Measurements from ENCODE around the gene SPRED1. TPM values are rescaled to one million over a fixed set of nuclear protein-coding genes. Genes with fewer than 3 reads are reported as not detected.

The SPRED1 gene
- polyA plus RNA-seq, 2 of the 4 experiments (the other 2 are of a cell fraction): 6.0 to 8.6 TPM

- ChIA-PET CTCF (no interaction called here), POLR2A (no interaction called here)
- H3K4me3 ChIP-seq: no peak overlapping the region
- no peaks in the 10 kb centered on the region for H3K4me1 ChIP-seq
- DNase-seq (ENCODE audit: low read depth in 1 of 2, low spot score in 1 of 2) (no peak), FAIRE-seq (no peak), ATAC-seq (no peak)
- no peak overlapping the region for H3K4me2 ChIP-seq
- TF ChIP-seq NFE2L2 (conservative IDR thresholded peaks at IDR 0.05; ENCODE audit: low read length): no peak
- no peak for TF ChIP-seq KDM5A (IDR thresholded peaks at IDR 0.05)
- TF ChIP-seq EP300 (IDR thresholded peaks at IDR 0.05): no peak
- no peak for TF ChIP-seq BHLHE40 (IDR thresholded peaks at IDR 0.05; ENCODE audit: low read depth, low read length)
- TF ChIP-seq EHF (CRISPR knock-in tag; IDR thresholded peaks at IDR 0.05): no peak
- no peak for TF ChIP-seq MAZ (IDR thresholded peaks at IDR 0.05; ENCODE audit: borderline replicate concordance, low read depth, low read length)
- TF ChIP-seq HOXB5 (CRISPR knock-in tag; IDR thresholded peaks at IDR 0.05): no peak
- TF ChIP-seq CBX8 (IDR thresholded peaks at IDR 0.05): no peak
- no peak for TF ChIP-seq POLR2A (IDR thresholded peaks at IDR 0.05; ENCODE audit: low read length)
- TF ChIP-seq SREBF2 (IDR thresholded peaks at IDR 0.05): no peak
- no peak for TF ChIP-seq FOXS1 (CRISPR knock-in tag; IDR thresholded peaks at IDR 0.05)
- TF ChIP-seq HOXA7 (CRISPR knock-in tag; IDR thresholded peaks at IDR 0.05): no peak
- no peak for TF ChIP-seq ZNF302 (CRISPR knock-in tag; IDR thresholded peaks at IDR 0.05)
- TF ChIP-seq CTCF (IDR thresholded peaks at IDR 0.05): no peak
- no peak for TF ChIP-seq TP53 (CRISPR knock-in tag; IDR thresholded peaks at IDR 0.05)
- 90% methylated on average over 4 of the region's 4 CpGs for WGBS (ENCODE audit: missing lambda C conversion rate)
- no peaks in the 10 kb centered on the region for H3K9me3 ChIP-seq
- H3K27ac ChIP-seq: no peak overlapping the region
Measured at GRCh38 chr15:38323895-38324294, 71.3 kb downstream of the SPRED1 start.

DNA sequence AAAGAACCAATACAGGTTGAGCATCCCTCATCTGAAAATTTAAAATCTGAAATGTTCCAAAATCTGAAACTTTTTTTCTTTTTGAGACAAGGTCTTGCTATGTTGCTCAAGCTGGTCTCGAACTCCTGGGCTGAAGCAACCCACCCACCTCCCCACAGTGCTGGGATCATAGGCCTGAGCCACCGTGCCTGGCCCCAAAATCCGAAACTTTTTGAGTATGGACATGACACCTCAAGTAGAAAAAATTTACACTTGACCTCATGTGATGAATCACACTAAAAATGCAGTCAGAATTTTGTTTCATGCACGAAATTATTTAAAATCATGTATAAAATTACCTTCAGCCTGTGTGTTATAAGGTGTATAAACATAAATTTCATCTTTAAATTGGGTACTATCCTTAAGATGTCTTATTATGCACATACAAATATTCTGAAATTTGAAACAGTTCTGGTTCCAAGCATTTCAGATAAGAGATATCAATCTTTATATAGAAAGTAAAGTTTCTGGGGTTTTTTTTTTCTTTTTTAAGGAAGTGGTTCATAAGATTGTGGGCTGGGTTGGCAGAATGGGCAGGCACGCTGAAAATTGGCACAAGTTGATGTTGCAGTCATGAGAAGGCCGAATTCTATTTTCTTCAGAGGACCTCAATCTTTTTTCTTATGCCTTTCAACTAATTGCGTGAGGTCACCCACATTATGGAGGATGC, 72.5 kb downstream of the SPRED1 start:
- H3K27ac ChIP-seq: no peak overlapping the region
- no peak for DNase-seq (ENCODE audit: low read depth in 1 of 2, low spot score in 1 of 2)
- H3K4me2 ChIP-seq: no peak overlapping the region
- 96% methylated on average over 7 of the region's 7 CpGs for WGBS (ENCODE audit: missing lambda C conversion rate)
- no peak for FAIRE-seq
- ATAC-seq: no peak
- POLR2A ChIA-PET: no interaction called here
- H3K9me3 ChIP-seq: no peaks in the 10 kb centered on the region
- H3K4me3 ChIP-seq: no peak overlapping the region
- TF ChIP-seq MYC (IDR thresholded peaks at IDR 0.05; ENCODE audit: borderline replicate concordance, low read length): no peak
- TF ChIP-seq, protein P1, sequence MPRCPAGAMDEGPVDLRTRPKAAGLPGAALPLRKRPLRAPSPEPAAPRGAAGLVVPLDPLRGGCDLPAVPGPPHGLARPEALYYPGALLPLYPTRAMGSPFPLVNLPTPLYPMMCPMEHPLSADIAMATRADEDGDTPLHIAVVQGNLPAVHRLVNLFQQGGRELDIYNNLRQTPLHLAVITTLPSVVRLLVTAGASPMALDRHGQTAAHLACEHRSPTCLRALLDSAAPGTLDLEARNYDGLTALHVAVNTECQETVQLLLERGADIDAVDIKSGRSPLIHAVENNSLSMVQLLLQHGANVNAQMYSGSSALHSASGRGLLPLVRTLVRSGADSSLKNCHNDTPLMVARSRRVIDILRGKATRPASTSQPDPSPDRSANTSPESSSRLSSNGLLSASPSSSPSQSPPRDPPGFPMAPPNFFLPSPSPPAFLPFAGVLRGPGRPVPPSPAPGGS (IDR thresholded peaks at IDR 0.05): no peak
- no peak for TF ChIP-seq BHLHE40 (IDR thresholded peaks at IDR 0.05; ENCODE audit: low read depth, low read length)
- no peak for TF ChIP-seq RCOR1 (IDR thresholded peaks at IDR 0.05; ENCODE audit: low read depth, low read length)
- TF ChIP-seq, protein P2, sequence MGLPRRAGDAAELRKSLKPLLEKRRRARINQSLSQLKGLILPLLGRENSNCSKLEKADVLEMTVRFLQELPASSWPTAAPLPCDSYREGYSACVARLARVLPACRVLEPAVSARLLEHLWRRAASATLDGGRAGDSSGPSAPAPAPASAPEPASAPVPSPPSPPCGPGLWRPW (IDR thresholded peaks at IDR 0.05): no peak
- no peak for TF ChIP-seq CHD4 (IDR thresholded peaks at IDR 0.05; ENCODE audit: borderline replicate concordance)
- TF ChIP-seq CTCF (IDR thresholded peaks at IDR 0.05): no peak
- TF ChIP-seq REST (IDR thresholded peaks at IDR 0.05): no peak
- no peak for TF ChIP-seq GATA3 (IDR thresholded peaks at IDR 0.05; ENCODE audit: borderline replicate concordance)
- TF ChIP-seq HDAC2 (IDR thresholded peaks at IDR 0.05): no peak
- no peak for TF ChIP-seq HOXB13 (CRISPR knock-in tag; IDR thresholded peaks at IDR 0.05; ENCODE audit: low read depth)
- no peak for TF ChIP-seq NFE2L2 (conservative IDR thresholded peaks at IDR 0.05; ENCODE audit: low read length)
- TF ChIP-seq ELK1 (IDR thresholded peaks at IDR 0.05; ENCODE audit: low read depth, low read length): no peak
- no peak for TF ChIP-seq EHMT2 (IDR thresholded peaks at IDR 0.05; ENCODE audit: low read depth)
- TF ChIP-seq CEBPB (IDR thresholded peaks at IDR 0.05): no peak
- no peak for TF ChIP-seq SREBF2 (IDR thresholded peaks at IDR 0.05)
- TF ChIP-seq CHD2 (IDR thresholded peaks at IDR 0.05; ENCODE audit: low read length, partially characterized antibody): no peak
- no peaks in the 10 kb centered on the region for H3K4me1 ChIP-seq
- CTCF ChIA-PET: no interaction called here

Measured in A549 (cell line).